PC-9 (cell line): Measurements from ENCODE around the gene LRMDA. TPM values are rescaled to one million over a fixed set of nuclear protein-coding genes. Genes with fewer than 3 reads are reported as not detected.

Experiments
- BruUV-seq: library from RNA; stranded (reverse); fragments of 400-500 nt; replicated peaks from 2 replicates; lab custom pipeline; 2021; lab: Mats Ljungman, UMichigan
- CTCF ChIA-PET: fragments of 300-600 bp; sonication (Branson Sonifier 250); formaldehyde crosslinking; loops from one replicate; lab custom pipeline; 2022; ENCODE audit warnings: antibody characterized with exemption; lab: Charles Lee
- POLR2A ChIA-PET: fragments of 300-600 bp; sonication (Branson Sonifier 250); formaldehyde crosslinking; loops from one replicate; lab custom pipeline; 2022; ENCODE audit warnings: antibody characterized with exemption; ENCODE audit not compliant: unreplicated experiment; lab: Charles Lee
- DNase-seq, 2 experiments: peaks; one replicate each; pipeline versions ENCODE4 v3.0.0 to v3.0.0-alpha.2; 2015 to 2022; ENCODE audit warnings: mixed read lengths in 1 of 2
- H2AFZ ChIP-seq: fragments of 200-600 bp; sonication (generic); 2 replicates; pipeline ENCODE4 v1.8.1; 2017; ENCODE audit warnings: antibody characterized with exemption
- H3F3A ChIP-seq: fragments of 200-600 bp; sonication (generic); 2 replicates; pipeline ENCODE4 v1.8.1; 2017; ENCODE audit warnings: antibody characterized with exemption, mild to moderate bottlenecking, low read depth; ENCODE audit not compliant: insufficient read depth
- H3K27ac ChIP-seq: fragments of 200-600 bp; sonication (generic); 2 replicates; pipeline ENCODE4 v1.6.1; 2016; ENCODE audit warnings: mixed run types
- H3K27me3 ChIP-seq: fragments of 200-600 bp; sonication (generic); 2 replicates; pipeline ENCODE4 v1.6.1; 2016; ENCODE audit warnings: low read depth, mixed run types; ENCODE audit not compliant: insufficient read depth
- H3K36me3 ChIP-seq: fragments of 200-600 bp; sonication (generic); 2 replicates; pipeline ENCODE4 v1.6.1; 2016; ENCODE audit warnings: low read depth, mixed run types
- H3K4me1 ChIP-seq: fragments of 200-600 bp; sonication (generic); replicated peaks from 2 replicates; pipeline ENCODE4 v1.6.1; 2016; ENCODE audit warnings: mixed run types; ENCODE audit not compliant: insufficient read depth
- H3K4me2 ChIP-seq: fragments of 200-600 bp; sonication (generic); 2 replicates; pipeline ENCODE4 v1.6.1; 2017; ENCODE audit warnings: mixed run types
- H3K4me3 ChIP-seq: fragments of 200-600 bp; sonication (generic); 2 replicates; pipeline ENCODE4 v1.6.1; 2016; ENCODE audit warnings: mixed run types
- H3K79me2 ChIP-seq: fragments of 200-600 bp; sonication (generic); 2 replicates; pipeline ENCODE4 v1.6.1; 2017; ENCODE audit warnings: low read depth, mixed run types
- H3K9me2 ChIP-seq: fragments of 200-600 bp; sonication (generic); 2 replicates; pipeline ENCODE4 v1.8.1; 2017; ENCODE audit warnings: mild to moderate bottlenecking; ENCODE audit not compliant: insufficient read depth
- H3K9me3 ChIP-seq: fragments of 200-600 bp; sonication (generic); 2 replicates; pipeline ENCODE4 v1.8.1; 2016; ENCODE audit warnings: low read depth; ENCODE audit not compliant: insufficient read depth
- H4K20me1 ChIP-seq: fragments of 200-600 bp; sonication (generic); 2 replicates; pipeline ENCODE4 v1.8.1; 2017; ENCODE audit not compliant: insufficient read depth
- EZH2 ChIP-seq: fragments of 200-600 bp; sonication (generic); IDR thresholded peaks from 2 replicates; pipeline ENCODE4 v1.8.0; 2017; ENCODE audit warnings: antibody characterized with exemption, low read depth
- intact Hi-C: fragments of 100-400 bp; cut with micrococcal nuclease; formaldehyde crosslinking; loops from one replicate; pipeline ENCODE4 v1.10.0; 2022; ENCODE audit not compliant: unreplicated experiment
- total RNA-seq: library from RNA; stranded (reverse); gene quantifications from 2 replicates; pipeline ENCODE4 v1.2.3, GENCODE V29; 2021
- TF ChIP-seq, protein P1 (sequence below): fragments of 200-600 bp; sonication (generic); conservative IDR thresholded peaks from 2 replicates; pipeline ENCODE4 v1.6.1; 2017; ENCODE audit warnings: mixed run types, antibody characterized with exemption, mild to moderate bottlenecking, moderate library complexity

The LRMDA gene
- total RNA-seq, 1 experiment from 2014 or later = not detected

GRCh38 chr10:76040830-76041220 lies 609.4 kb downstream of the LRMDA start:
- no peak overlapping the region for H2AFZ ChIP-seq
- H3K36me3 ChIP-seq = no peaks in the 10 kb centered on the region
- ChIA-PET POLR2A (no interaction called here), CTCF (no interaction called here)
- no peaks in the 10 kb centered on the region for H3K9me3 ChIP-seq
- no peaks in the 10 kb centered on the region for H3F3A ChIP-seq
- H3K79me2 ChIP-seq = no peaks in the 10 kb centered on the region
- H4K20me1 ChIP-seq = no peaks in the 10 kb centered on the region
- DNase-seq = no peak
- BruUV-seq = no TSS peak
- H3K27me3 ChIP-seq = no peaks in the 10 kb centered on the region
- no peaks in the 10 kb centered on the region for H3K4me1 ChIP-seq
- H3K4me2 ChIP-seq = no peak overlapping the region
- no peak overlapping the region for H3K27ac ChIP-seq
- no peaks in the 10 kb centered on the region for H3K9me2 ChIP-seq
- no peak overlapping the region for H3K4me3 ChIP-seq
- no peak for TF ChIP-seq EZH2
- TF ChIP-seq, protein P1, sequence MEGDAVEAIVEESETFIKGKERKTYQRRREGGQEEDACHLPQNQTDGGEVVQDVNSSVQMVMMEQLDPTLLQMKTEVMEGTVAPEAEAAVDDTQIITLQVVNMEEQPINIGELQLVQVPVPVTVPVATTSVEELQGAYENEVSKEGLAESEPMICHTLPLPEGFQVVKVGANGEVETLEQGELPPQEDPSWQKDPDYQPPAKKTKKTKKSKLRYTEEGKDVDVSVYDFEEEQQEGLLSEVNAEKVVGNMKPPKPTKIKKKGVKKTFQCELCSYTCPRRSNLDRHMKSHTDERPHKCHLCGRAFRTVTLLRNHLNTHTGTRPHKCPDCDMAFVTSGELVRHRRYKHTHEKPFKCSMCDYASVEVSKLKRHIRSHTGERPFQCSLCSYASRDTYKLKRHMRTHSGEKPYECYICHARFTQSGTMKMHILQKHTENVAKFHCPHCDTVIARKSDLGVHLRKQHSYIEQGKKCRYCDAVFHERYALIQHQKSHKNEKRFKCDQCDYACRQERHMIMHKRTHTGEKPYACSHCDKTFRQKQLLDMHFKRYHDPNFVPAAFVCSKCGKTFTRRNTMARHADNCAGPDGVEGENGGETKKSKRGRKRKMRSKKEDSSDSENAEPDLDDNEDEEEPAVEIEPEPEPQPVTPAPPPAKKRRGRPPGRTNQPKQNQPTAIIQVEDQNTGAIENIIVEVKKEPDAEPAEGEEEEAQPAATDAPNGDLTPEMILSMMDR = no peak
- intact Hi-C loops = no loop called here

DNA sequence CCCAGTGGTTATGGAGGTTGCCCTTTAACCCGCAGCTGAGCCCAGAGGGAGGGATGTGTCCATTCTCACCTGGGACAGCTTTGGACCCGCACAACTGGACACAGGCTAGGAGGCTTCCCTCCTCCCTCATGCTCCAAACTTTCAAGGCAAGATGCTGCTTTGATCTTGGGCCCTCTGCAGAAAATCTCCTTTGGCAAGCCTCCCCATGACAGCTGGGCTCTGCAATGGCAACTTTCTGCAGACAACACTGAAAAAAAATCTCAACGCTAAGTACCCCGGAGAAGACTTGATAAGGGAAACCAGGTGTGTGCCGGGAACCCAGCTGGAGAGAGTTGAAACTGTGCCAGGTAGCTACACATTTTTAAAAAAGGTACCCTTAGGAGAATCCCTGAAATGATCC lies 610.1 kb downstream of the LRMDA start:
- BruUV-seq = no TSS peak

GRCh38 chr10:76043261-76043660 lies 611.8 kb downstream of the LRMDA start:
- Histone ChIP-seq H4K20me1 (no peaks in the 10 kb centered on the region), H3K27me3 (no peaks in the 10 kb centered on the region), H3K4me1 (no peaks in the 10 kb centered on the region), H3K79me2 (no peaks in the 10 kb centered on the region), H3K4me3 (no peak overlapping the region), H3K27ac (no peak overlapping the region), H3K4me2 (no peak overlapping the region), H2AFZ (no peak overlapping the region), H3K36me3 (no peaks in the 10 kb centered on the region), H3K9me2 (no peaks in the 10 kb centered on the region), H3F3A (no peaks in the 10 kb centered on the region), H3K9me3 (no peaks in the 10 kb centered on the region)
- no peak for DNase-seq
- BruUV-seq = no TSS peak
- POLR2A ChIA-PET = no interaction called here
- intact Hi-C loops = no loop called here
- no peak for TF ChIP-seq EZH2
- TF ChIP-seq, protein P1 = no peak
- CTCF ChIA-PET = no interaction called here

More for the DNA sequence above, 610.1 kb downstream of the LRMDA start:
- Histone ChIP-seq H3K27ac (no peak overlapping the region), H2AFZ (no peak overlapping the region), H3K9me3 (no peaks in the 10 kb centered on the region), H3K36me3 (no peaks in the 10 kb centered on the region), H3K9me2 (no peaks in the 10 kb centered on the region), H3K4me1 (no peaks in the 10 kb centered on the region), H3K4me2 (no peak overlapping the region), H3K27me3 (no peaks in the 10 kb centered on the region), H3K79me2 (no peaks in the 10 kb centered on the region), H4K20me1 (no peaks in the 10 kb centered on the region), H3K4me3 (no peak overlapping the region), H3F3A (no peaks in the 10 kb centered on the region)
- intact Hi-C loops = no loop called here
- DNase-seq = no peak
- POLR2A ChIA-PET = no interaction called here
- TF ChIP-seq, protein P1 = no peak
- no peak for TF ChIP-seq EZH2
- CTCF ChIA-PET = no interaction called here
